Thoracic aorta (tissue), 2 donors: Measurements from ENCODE around the gene ADAMTS17. TPM values are rescaled to one million over a fixed set of nuclear protein-coding genes. Genes with fewer than 3 reads are reported as not detected.

Experiments used
- ATAC-seq: fragments of 150-250 bp; one replicate; pipeline ENCODE4 v1.8.0; 2017; ENCODE audit warnings: low read depth; ENCODE audit not compliant: insufficient number of reproducible peaks, low FRiP score
- DNase-seq: peaks from one replicate; pipeline ENCODE4 v3.0.0-alpha.2; 2020; ENCODE audit warnings: low spot score
- H3K27ac ChIP-seq, 2 donors: fragments of 200-600 bp; sonication (generic); 1 replicate in 1 of 2; 2 replicates in 1 of 2; pipeline ENCODE4 v1.5.1; 2016; ENCODE audit warnings: mild to moderate bottlenecking in 2 of 2, moderate library complexity in 2 of 2
- H3K27me3 ChIP-seq: fragments of 200-600 bp; sonication (generic); replicated peaks from 2 replicates; pipeline ENCODE4 v1.6.0; 2016; ENCODE audit warnings: mild to moderate bottlenecking; ENCODE audit not compliant: insufficient read depth
- H3K36me3 ChIP-seq: fragments of 200-600 bp; sonication (generic); one replicate; pipeline ENCODE4 v1.5.1; 2016
- H3K4me1 ChIP-seq, 2 donors: fragments of 200-600 bp; sonication (generic); 1 replicate in 1 of 2; 2 replicates in 1 of 2; pipeline versions ENCODE4 v1.5.1 to v1.6.0; 2016; ENCODE audit warnings: low read depth in 2 of 2, mild to moderate bottlenecking in 1 of 2; ENCODE audit not compliant: control insufficient read depth in 1 of 2
- H3K4me3 ChIP-seq: fragments of 200-600 bp; sonication (generic); 2 replicates; pipeline ENCODE4 v1.5.1; 2016; ENCODE audit warnings: mild to moderate bottlenecking
- H3K9me3 ChIP-seq: fragments of 200-600 bp; sonication (generic); 2 replicates; pipeline ENCODE4 v1.5.1; 2016
- CTCF ChIP-seq: fragments of 200-600 bp; sonication (generic); IDR thresholded peaks from one replicate; pipeline ENCODE4 v1.5.1; 2019; ENCODE audit warnings: antibody characterized with exemption
- total RNA-seq, 2 donors: library from RNA; depleted of rRNA; stranded (reverse); fragments of >200 nt; gene quantifications; one replicate each; pipeline versions ENCODE4 v1.1.0 to v1.2.3, GENCODE V29; 2016

The ADAMTS17 gene
- total RNA-seq, 2 donors from 2014 or later, result 2.8 to 8.1 TPM

- H3K27ac ChIP-seq, result no peak overlapping the region
- H3K27me3 ChIP-seq, result no peaks in the 10 kb centered on the region
- H3K9me3 ChIP-seq, result no peaks in the 10 kb centered on the region
- H3K4me1 ChIP-seq, result peaks cover 3 to 10% of the 10 kb centered on the region in 2 donors
- no peaks in the 10 kb centered on the region for H3K36me3 ChIP-seq
- no peak for TF ChIP-seq CTCF
- H3K4me3 ChIP-seq, result no peak overlapping the region
- DNase-seq (no peak), ATAC-seq (no peak)
Measured at GRCh38 chr15:99954361-99955180, 387.2 kb downstream of the ADAMTS17 start.

- H3K27me3 ChIP-seq, result no peaks in the 10 kb centered on the region
- TF ChIP-seq CTCF, result no peak
- ATAC-seq (no peak), DNase-seq (no peak)
- H3K36me3 ChIP-seq, result no peaks in the 10 kb centered on the region
- peaks cover 3 to 6% of the 10 kb centered on the region in 2 donors for H3K4me1 ChIP-seq
- no peak overlapping the region for H3K27ac ChIP-seq
- no peaks in the 10 kb centered on the region for H3K9me3 ChIP-seq
- no peak overlapping the region for H3K4me3 ChIP-seq
Measured at GRCh38 chr15:99953886-99954285, 387.9 kb downstream of the ADAMTS17 start.

- Histone ChIP-seq H3K4me3 (no peak overlapping the region), H3K27ac (no peak overlapping the region), H3K9me3 (no peaks in the 10 kb centered on the region), H3K36me3 (no peaks in the 10 kb centered on the region), H3K27me3 (no peaks in the 10 kb centered on the region), H3K4me1 (no peaks in the 10 kb centered on the region)
- no peak for TF ChIP-seq CTCF
- ATAC-seq, result no peak
- no peak for DNase-seq
Measured at GRCh38 chr15:99951511-99951910, 390.3 kb downstream of the ADAMTS17 start.

- Histone ChIP-seq H3K9me3 (peaks cover 20% of the 10 kb centered on the region), H3K27ac (no peak overlapping the region), H3K4me1 (no peaks in the 10 kb centered on the region), H3K4me3 (no peak overlapping the region), H3K27me3 (no peaks in the 10 kb centered on the region), H3K36me3 (no peaks in the 10 kb centered on the region)
- no peak for DNase-seq
- TF ChIP-seq CTCF, result no peak
- no peak for ATAC-seq
Measured at GRCh38 chr15:99944131-99944530, 397.6 kb downstream of the ADAMTS17 start.

GRCh38 chr15:99943466-99943865 is 398.3 kb downstream of the ADAMTS17 start:
- Histone ChIP-seq H3K4me3 (no peak overlapping the region), H3K4me1 (no peaks in the 10 kb centered on the region), H3K27me3 (no peaks in the 10 kb centered on the region), H3K27ac (no peak overlapping the region), H3K9me3 (peaks cover 20% of the 10 kb centered on the region), H3K36me3 (no peaks in the 10 kb centered on the region)
- ATAC-seq (no peak), DNase-seq (no peak)
- TF ChIP-seq CTCF, result no peak
